CD14-positive monocyte (primary cell): ENCODE data around the gene CACNB4. TPM values are rescaled to one million over a fixed set of nuclear protein-coding genes. Genes with fewer than 3 reads are reported as not detected.

Source experiments
- DNase-seq, 3 donors: peaks; one replicate each; pipeline ENCODE4 v3.0.0-alpha.2; 2011 to 2022
- H2AFZ ChIP-seq: 2 replicates; pipeline ENCODE4 v1.6.0; 2012; ENCODE audit warnings: mild to moderate bottlenecking, low read depth, low read length, inconsistent platforms; ENCODE audit not compliant: insufficient read depth, poor library complexity, severe bottlenecking
- H3K27ac ChIP-seq, 2 donors: 1 replicate in 1 of 2; 2 replicates in 1 of 2; pipeline ENCODE4 v1.5.1; 2012 to 2013; ENCODE audit warnings: low read length in 2 of 2, control low read depth in 1 of 2, inconsistent platforms in 1 of 2, low read depth in 1 of 2, mild to moderate bottlenecking in 1 of 2
- H3K27me3 ChIP-seq, 2 donors: one replicate each; pipeline versions ENCODE4 v1.6.0 to v1.6.1; 2011 to 2013; ENCODE audit warnings: low read length in 2 of 2; ENCODE audit not compliant: control insufficient read depth in 2 of 2, insufficient read depth in 2 of 2
- H3K36me3 ChIP-seq, 2 donors: replicated peaks in 1 of 2; 1 replicate in 1 of 2; 2 replicates in 1 of 2; pipeline versions ENCODE4 v1.5.1 to v1.6.1; 2012 to 2013; ENCODE audit warnings: low read length in 2 of 2, control low read depth in 1 of 2, inconsistent platforms in 1 of 2, mild to moderate bottlenecking in 1 of 2; ENCODE audit not compliant: insufficient read depth in 2 of 2, control insufficient read depth in 1 of 2
- H3K4me1 ChIP-seq, 2 donors: 1 replicate in 1 of 2; 2 replicates in 1 of 2; pipeline versions ENCODE4 v1.5.1 to v1.6.1; 2012 to 2013; ENCODE audit warnings: low read length in 2 of 2, control low read depth in 1 of 2, inconsistent platforms in 1 of 2, mild to moderate bottlenecking in 1 of 2, moderate library complexity in 1 of 2; ENCODE audit not compliant: insufficient read depth in 2 of 2, control insufficient read depth in 1 of 2
- H3K4me2 ChIP-seq: replicated peaks from 2 replicates; pipeline ENCODE3; 2012; ENCODE audit warnings: low read length, moderate library complexity, mild to moderate bottlenecking; ENCODE audit not compliant: poor library complexity, severe bottlenecking; ENCODE audit errors: extremely low read depth
- H3K4me3 ChIP-seq, 3 experiments: fragments of 200-600 bp in 1 of 3; sonication (generic) in 1 of 3; replicated peaks in 1 of 3; 1 replicate in 2 of 3; 2 replicates in 1 of 3; pipeline ENCODE4 v1.5.1; 2011 to 2013; ENCODE audit warnings: low read length in 3 of 3, mild to moderate bottlenecking in 3 of 3, control low read depth in 2 of 3, low read depth in 2 of 3, inconsistent platforms in 1 of 3, moderate library complexity in 1 of 3
- H3K79me2 ChIP-seq: 2 replicates; pipeline ENCODE4 v1.6.0; 2012; ENCODE audit warnings: mild to moderate bottlenecking, control low read depth, inconsistent platforms, low read length, moderate library complexity; ENCODE audit not compliant: insufficient read depth
- H3K9ac ChIP-seq: 2 replicates; pipeline ENCODE4 v1.6.0; 2017; ENCODE audit warnings: low read length, mild to moderate bottlenecking; ENCODE audit not compliant: insufficient read depth, poor library complexity, severe bottlenecking
- H3K9me3 ChIP-seq, 2 donors: replicated peaks in 1 of 2; 1 replicate in 1 of 2; 2 replicates in 1 of 2; pipeline versions ENCODE4 v1.5.1 to v1.6.1; 2012 to 2013; ENCODE audit warnings: low read length in 2 of 2, control low read depth in 1 of 2; ENCODE audit not compliant: control insufficient read depth in 1 of 2, insufficient read depth in 1 of 2
- H4K20me1 ChIP-seq: 2 replicates; pipeline ENCODE4 v1.6.0; 2012; ENCODE audit warnings: mild to moderate bottlenecking, low read length, control low read depth, moderate library complexity; ENCODE audit not compliant: insufficient read depth
- H3K27ac Mint-ChIP-seq, 7 donors: one replicate each; pipeline ENCODE4 v1.8.0; 2020; ENCODE audit warnings: mild to moderate bottlenecking in 7 of 7, mixed read lengths in 7 of 7, moderate library complexity in 6 of 7, inconsistent platforms in 2 of 7
- H3K27me3 Mint-ChIP-seq, 3 donors: one replicate each; pipeline ENCODE4 v1.8.0; 2021 to 2022; ENCODE audit warnings: low read depth in 3 of 3, mild to moderate bottlenecking in 3 of 3, mixed read lengths in 3 of 3, moderate library complexity in 3 of 3, inconsistent platforms in 1 of 3
- H3K36me3 Mint-ChIP-seq, 2 donors: one replicate each; pipeline ENCODE4 v1.8.0; 2020; ENCODE audit warnings: mixed read lengths in 2 of 2, inconsistent platforms in 1 of 2, mild to moderate bottlenecking in 1 of 2
- H3K4me1 Mint-ChIP-seq: one replicate; pipeline ENCODE4 v1.8.0; 2020; ENCODE audit warnings: mild to moderate bottlenecking, mixed read lengths
- H3K4me3 Mint-ChIP-seq, 2 donors: one replicate each; pipeline ENCODE4 v1.8.0; 2020; ENCODE audit warnings: mild to moderate bottlenecking in 2 of 2, mixed read lengths in 2 of 2, moderate library complexity in 1 of 2
- H3K9me3 Mint-ChIP-seq, 7 donors: one replicate each; pipeline ENCODE4 v1.8.0; 2020 to 2022; ENCODE audit warnings: mixed read lengths in 7 of 7, mild to moderate bottlenecking in 6 of 7, moderate library complexity in 6 of 7, inconsistent platforms in 2 of 7
- WGBS: methylation state at CpG from one replicate; pipeline ENCODE4 v1.1.5; 2013; ENCODE audit warnings: missing lambda C conversion rate; ENCODE audit not compliant: insufficient coverage; 5-methylcytosine and 5-hydroxymethylcytosine counted together
- intact Hi-C, 2 donors: fragments of 100-400 bp; cut with micrococcal nuclease; formaldehyde crosslinking; loops; one replicate each; pipeline versions ENCODE4 v1.15.0 to v1.15.1; 2023
- polyA plus RNA-seq, 3 donors: library from polyadenylated mRNA; depleted of rRNA in 1 of 3; unstranded in 2 of 3; stranded (reverse) in 1 of 3; fragments of 300-500 nt in 2 of 3; fragments of >200 nt in 1 of 3; fragmentation: Illumina TruSeq in 2 of 3; gene quantifications; 1 replicate in 2 of 3; 2 replicates in 1 of 3; pipeline ENCODE4 v1.2.3, GENCODE V29; 2012 to 2021
- TF ChIP-seq, protein P1 (sequence below): fragments of 200-600 bp; IDR thresholded peaks from one replicate; pipeline ENCODE4 v1.8.0; 2022; ENCODE audit warnings: antibody characterized with exemption, mild to moderate bottlenecking

Gene CACNB4
- polyA plus RNA-seq, 3 donors = 0.44 to 1.9 (median 1.1) TPM

DNA sequence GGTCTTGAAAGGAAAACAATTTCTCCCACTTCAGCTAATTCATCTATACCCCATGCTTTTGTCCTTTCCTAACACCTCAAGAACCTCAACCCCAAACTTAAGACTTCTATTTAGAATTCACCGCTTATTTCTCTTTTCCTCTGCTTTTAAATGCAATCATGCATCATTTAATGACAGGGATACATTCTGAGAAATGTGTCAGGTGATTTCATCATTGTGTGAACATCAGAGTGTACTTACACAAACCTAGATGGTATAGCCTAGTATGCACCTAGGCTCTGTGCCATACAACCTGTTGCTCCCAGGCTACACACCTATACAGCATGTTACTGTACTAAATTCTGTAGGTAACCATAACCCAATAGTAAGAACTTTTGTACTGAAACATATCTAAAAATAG, 293.5 kb downstream of the CACNB4 start:
- no peaks in the 10 kb centered on the region for H3K9me3 ChIP-seq
- Mint-ChIP-seq H3K4me3 (no peak overlapping the region), H3K27me3 (no peaks in the 10 kb centered on the region), H3K9me3 (no peaks in the 10 kb centered on the region), H3K27ac (no peak overlapping the region), H3K36me3 (peaks cover 33 to 36% of the 10 kb centered on the region in 2 donors), H3K4me1 (no peaks in the 10 kb centered on the region)
- peaks cover 18% of the 10 kb centered on the region for H4K20me1 ChIP-seq
- H2AFZ ChIP-seq = no peak overlapping the region
- intact Hi-C loops = no loop called here
- WGBS = no CpG with 5 or more reads among the region's 1 CpG
- H3K4me1 ChIP-seq = no peaks in the 10 kb centered on the region
- H3K27me3 ChIP-seq = no peaks in the 10 kb centered on the region
- H3K4me2 ChIP-seq = no peak overlapping the region
- no peak for DNase-seq
- no peak overlapping the region for H3K4me3 ChIP-seq
- H3K79me2 ChIP-seq = no peaks in the 10 kb centered on the region
- TF ChIP-seq, protein P1, sequence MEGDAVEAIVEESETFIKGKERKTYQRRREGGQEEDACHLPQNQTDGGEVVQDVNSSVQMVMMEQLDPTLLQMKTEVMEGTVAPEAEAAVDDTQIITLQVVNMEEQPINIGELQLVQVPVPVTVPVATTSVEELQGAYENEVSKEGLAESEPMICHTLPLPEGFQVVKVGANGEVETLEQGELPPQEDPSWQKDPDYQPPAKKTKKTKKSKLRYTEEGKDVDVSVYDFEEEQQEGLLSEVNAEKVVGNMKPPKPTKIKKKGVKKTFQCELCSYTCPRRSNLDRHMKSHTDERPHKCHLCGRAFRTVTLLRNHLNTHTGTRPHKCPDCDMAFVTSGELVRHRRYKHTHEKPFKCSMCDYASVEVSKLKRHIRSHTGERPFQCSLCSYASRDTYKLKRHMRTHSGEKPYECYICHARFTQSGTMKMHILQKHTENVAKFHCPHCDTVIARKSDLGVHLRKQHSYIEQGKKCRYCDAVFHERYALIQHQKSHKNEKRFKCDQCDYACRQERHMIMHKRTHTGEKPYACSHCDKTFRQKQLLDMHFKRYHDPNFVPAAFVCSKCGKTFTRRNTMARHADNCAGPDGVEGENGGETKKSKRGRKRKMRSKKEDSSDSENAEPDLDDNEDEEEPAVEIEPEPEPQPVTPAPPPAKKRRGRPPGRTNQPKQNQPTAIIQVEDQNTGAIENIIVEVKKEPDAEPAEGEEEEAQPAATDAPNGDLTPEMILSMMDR = peak; percentile 1
- no peak overlapping the region for H3K27ac ChIP-seq
- H3K36me3 ChIP-seq = peaks cover 51 to 91% of the 10 kb centered on the region in 2 donors
- no peak overlapping the region for H3K9ac ChIP-seq

DNA sequence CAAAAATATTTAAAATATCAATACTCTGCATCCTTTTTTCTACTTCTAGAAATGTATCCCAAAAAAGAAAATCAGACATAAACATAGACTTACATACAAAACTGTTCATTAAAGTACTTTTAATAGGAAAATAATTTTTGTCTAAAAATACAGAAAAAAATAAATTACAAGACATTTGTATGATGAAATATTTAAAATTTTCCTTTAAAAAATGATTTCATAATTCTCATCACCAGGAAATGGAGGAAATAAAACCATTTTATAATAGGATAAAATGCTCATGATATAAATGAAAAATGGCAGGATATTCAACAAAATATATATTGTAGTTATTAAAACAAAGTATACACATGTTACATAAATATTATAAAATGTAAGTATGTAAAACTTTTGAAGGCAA, 295.0 kb downstream of the CACNB4 start:
- Mint-ChIP-seq H3K9me3 (no peaks in the 10 kb centered on the region), H3K27me3 (no peaks in the 10 kb centered on the region), H3K4me3 (no peak overlapping the region), H3K4me1 (no peaks in the 10 kb centered on the region), H3K36me3 (peaks cover 36 to 37% of the 10 kb centered on the region in 2 donors), H3K27ac (no peak overlapping the region)
- no peak overlapping the region for H3K4me3 ChIP-seq
- intact Hi-C loops = no loop called here
- no peak overlapping the region for H3K9ac ChIP-seq
- TF ChIP-seq, protein P1 = no peak
- no peak for DNase-seq
- H2AFZ ChIP-seq = no peak overlapping the region
- no peaks in the 10 kb centered on the region for H3K9me3 ChIP-seq
- no peak overlapping the region for H3K4me2 ChIP-seq
- H4K20me1 ChIP-seq = peaks cover 17% of the 10 kb centered on the region
- no peaks in the 10 kb centered on the region for H3K4me1 ChIP-seq
- H3K79me2 ChIP-seq = no peaks in the 10 kb centered on the region
- no peak overlapping the region for H3K27ac ChIP-seq
- no peaks in the 10 kb centered on the region for H3K27me3 ChIP-seq
- H3K36me3 ChIP-seq = peaks cover 54 to 94% of the 10 kb centered on the region in 2 donors
